ENCODE data around the gene PDHX.

PDHX gene

GRCh38 chr11:34874202-34874601 lies 42.2 kb upstream of the PDHX start:
- Histone ChIP-seq H2AFZ (ENCODE audit: low read length) (no peak overlapping the region), H3K4me1 (ENCODE audit: insufficient read depth, low read length, poor library complexity, severe bottlenecking) (peaks cover 3% of the 10 kb centered on the region), H3K9me3 (ENCODE audit: insufficient read depth, low read depth, low read length) (no peaks in the 10 kb centered on the region), H3K36me3 (ENCODE audit: insufficient read depth, low read length) (no peaks in the 10 kb centered on the region), H3K9me2 (replicated peaks; ENCODE audit: low read depth, low read length) (no peaks in the 10 kb centered on the region), H3K79me2 (ENCODE audit: insufficient read depth, low read length) (no peaks in the 10 kb centered on the region), H3K9ac (ENCODE audit: low read depth, low read length, poor library complexity, severe bottlenecking) (no peak overlapping the region), H3K27me3 (ENCODE audit: insufficient read depth, low read length, poor library complexity, severe bottlenecking) (no peaks in the 10 kb centered on the region), H3F3A (ENCODE audit: low read depth) (no peaks in the 10 kb centered on the region), H4K20me1 (ENCODE audit: insufficient read depth, low read length, poor library complexity, severe bottlenecking) (no peaks in the 10 kb centered on the region), H3K4me3 (ENCODE audit: low read length, poor library complexity, severe bottlenecking) (no peak overlapping the region), H3K4me2 (ENCODE audit: low read depth, low read length, poor library complexity, severe bottlenecking) (no peak overlapping the region)
- no peak for TF ChIP-seq CTCF (conservative IDR thresholded peaks at IDR 0.05; ENCODE audit: low read length)

- H4K20me1 ChIP-seq (ENCODE audit: insufficient read depth, low read length, poor library complexity, severe bottlenecking) = no peaks in the 10 kb centered on the region
- no peak overlapping the region for H3K9ac ChIP-seq (ENCODE audit: low read depth, low read length, poor library complexity, severe bottlenecking)
- H3K27me3 ChIP-seq (ENCODE audit: insufficient read depth, low read length, poor library complexity, severe bottlenecking) = no peaks in the 10 kb centered on the region
- H3K4me1 ChIP-seq (ENCODE audit: insufficient read depth, low read length, poor library complexity, severe bottlenecking) = no peaks in the 10 kb centered on the region
- no peak overlapping the region for H3K4me3 ChIP-seq (ENCODE audit: low read length, poor library complexity, severe bottlenecking)
- no peak overlapping the region for H3K4me2 ChIP-seq (ENCODE audit: low read depth, low read length, poor library complexity, severe bottlenecking)
- peaks cover 8% of the 10 kb centered on the region; the same call in 1 of the 2 replicates for H3K36me3 ChIP-seq (ENCODE audit: insufficient read depth, low read length)
- no peaks in the 10 kb centered on the region for H3K9me2 ChIP-seq (replicated peaks; ENCODE audit: low read depth, low read length)
- no peaks in the 10 kb centered on the region for H3F3A ChIP-seq (ENCODE audit: low read depth)
- no peaks in the 10 kb centered on the region for H3K79me2 ChIP-seq (ENCODE audit: insufficient read depth, low read length)
- H3K9me3 ChIP-seq (ENCODE audit: insufficient read depth, low read depth, low read length) = no peaks in the 10 kb centered on the region
- H2AFZ ChIP-seq (ENCODE audit: low read length) = no peak overlapping the region
- TF ChIP-seq EZH2phosphoT487 (IDR thresholded peaks at IDR 0.05; ENCODE audit: borderline replicate concordance) (no peak), CTCF (conservative IDR thresholded peaks at IDR 0.05; ENCODE audit: low read length) (no peak)
Observed at GRCh38 chr11:34877375-34877975, 38.9 kb upstream of the PDHX start.

GRCh38 chr11:34881900-34882299 lies 34.5 kb upstream of the PDHX start:
- Histone ChIP-seq H3K4me3 (ENCODE audit: low read length, poor library complexity, severe bottlenecking) (no peak overlapping the region), H3K9ac (ENCODE audit: low read depth, low read length, poor library complexity, severe bottlenecking) (no peak overlapping the region), H4K20me1 (ENCODE audit: insufficient read depth, low read length, poor library complexity, severe bottlenecking) (no peaks in the 10 kb centered on the region), H3K79me2 (ENCODE audit: insufficient read depth, low read length) (no peaks in the 10 kb centered on the region), H2AFZ (ENCODE audit: low read length) (no peak overlapping the region), H3K27me3 (ENCODE audit: insufficient read depth, low read length, poor library complexity, severe bottlenecking) (no peaks in the 10 kb centered on the region), H3K36me3 (ENCODE audit: insufficient read depth, low read length) (peaks cover 12% of the 10 kb centered on the region; the same call in 1 of the 2 replicates), H3K4me2 (ENCODE audit: low read depth, low read length, poor library complexity, severe bottlenecking) (no peak overlapping the region), H3K9me2 (replicated peaks; ENCODE audit: low read depth, low read length) (no peaks in the 10 kb centered on the region), H3K4me1 (ENCODE audit: insufficient read depth, low read length, poor library complexity, severe bottlenecking) (no peaks in the 10 kb centered on the region), H3F3A (ENCODE audit: low read depth) (no peaks in the 10 kb centered on the region), H3K9me3 (ENCODE audit: insufficient read depth, low read depth, low read length) (no peaks in the 10 kb centered on the region)
- TF ChIP-seq EZH2phosphoT487 (IDR thresholded peaks at IDR 0.05; ENCODE audit: borderline replicate concordance) (no peak), CTCF (conservative IDR thresholded peaks at IDR 0.05; ENCODE audit: low read length) (no peak)

Measured in Loucy (cell line).